HepG2 (cell line): ENCODE measurements around the gene SLC16A3. TPM values are rescaled to one million over a fixed set of nuclear protein-coding genes. Genes with fewer than 3 reads are reported as not detected.

Source experiments
- AGO2 ChIP-seq: fragments of 200-400 bp; formaldehyde crosslinking; optimal IDR thresholded peaks from 2 replicates; pipeline ENCODE3; 2017; ENCODE audit warnings: mild to moderate bottlenecking, low read depth, low read length, moderate library complexity
- CTCF ChIP-seq: sonication (generic); formaldehyde crosslinking; IDR thresholded peaks from 2 replicates; pipeline ENCODE4 v1.5.0; 2020; ENCODE audit warnings: mild to moderate bottlenecking, missing genetic modification reagents, moderate library complexity
- GATAD2A ChIP-seq: IDR thresholded peaks from 2 replicates; pipeline ENCODE4 v1.6.1; 2016
- MATR3 ChIP-seq: sonication (generic); formaldehyde crosslinking; IDR thresholded peaks from 2 replicates; pipeline ENCODE4 v1.4.0; 2020; ENCODE audit warnings: missing genetic modification reagents
- MLLT10 ChIP-seq: sonication (generic); formaldehyde crosslinking; IDR thresholded peaks from 2 replicates; pipeline ENCODE4 v1.4.0; 2020; ENCODE audit warnings: missing genetic modification reagents
- NCOA2 ChIP-seq: sonication (generic); formaldehyde crosslinking; IDR thresholded peaks from 2 replicates; pipeline ENCODE4 v1.8.0; 2022; ENCODE audit warnings: inconsistent platforms
- NFE2 ChIP-seq: sonication (generic); formaldehyde crosslinking; IDR thresholded peaks from 2 replicates; pipeline ENCODE4 v1.4.0; 2020; ENCODE audit warnings: missing genetic modification reagents
- RFXANK ChIP-seq: IDR thresholded peaks from 2 replicates; pipeline ENCODE4 v1.6.1; 2016
- SRSF4 ChIP-seq: fragments of 200-400 bp; formaldehyde crosslinking; IDR thresholded peaks from one replicate; pipeline ENCODE4 v1.6.1; 2018; ENCODE audit warnings: mild to moderate bottlenecking, low read depth, low read length, moderate library complexity; ENCODE audit not compliant: poor library complexity, severe bottlenecking
- STAG1 ChIP-seq: sonication (generic); formaldehyde crosslinking; IDR thresholded peaks from 2 replicates; pipeline ENCODE4 v1.4.0; 2020; ENCODE audit warnings: missing genetic modification reagents
- TEF ChIP-seq: sonication (generic); formaldehyde crosslinking; IDR thresholded peaks from 2 replicates; pipeline ENCODE4 v1.5.0; 2020; ENCODE audit warnings: missing genetic modification reagents
- TERF1 ChIP-seq: sonication (generic); formaldehyde crosslinking; IDR thresholded peaks from 2 replicates; pipeline ENCODE4 v1.8.0; 2022; ENCODE audit warnings: mild to moderate bottlenecking, missing genetic modification reagents, moderate library complexity
- TOE1 ChIP-seq: sonication (generic); formaldehyde crosslinking; IDR thresholded peaks from 2 replicates; pipeline ENCODE4 v1.4.0; 2020; ENCODE audit warnings: mild to moderate bottlenecking, missing genetic modification reagents
- ZBTB40 ChIP-seq, 2 experiments: fragments of 450-650 bp in 1 of 2; sonication (generic) in 1 of 2; formaldehyde crosslinking in 1 of 2; IDR thresholded peaks; 2 replicates each; pipeline versions ENCODE4 v1.6.1 to v1.8.0; 2016 to 2022; ENCODE audit warnings: antibody characterized with exemption in 1 of 2, mild to moderate bottlenecking in 1 of 2, missing genetic modification reagents in 1 of 2
- ZFP90 ChIP-seq: sonication (generic); formaldehyde crosslinking; IDR thresholded peaks from 2 replicates; pipeline ENCODE4 v1.8.0; 2022; ENCODE audit warnings: missing genetic modification reagents, mild to moderate bottlenecking, inconsistent platforms, borderline replicate concordance
- ZNF766 ChIP-seq: sonication (generic); formaldehyde crosslinking; IDR thresholded peaks from 2 replicates; pipeline ENCODE4 v1.5.0; 2020; ENCODE audit warnings: missing genetic modification reagents, borderline replicate concordance
- polyA plus RNA-seq, 8 experiments: library from polyadenylated mRNA; depleted of rRNA in 3 of 8; stranded (reverse) in 7 of 8; unstranded in 1 of 8; fragments of >200 nt; fragmentation: Illumina TruSeq in 4 of 8; extraction: Trizol in 4 of 8; gene quantifications; 2 replicates each; pipeline versions ENCODE4 v1.2.1 to v1.2.3, GENCODE V29; 2011 to 2016; ENCODE audit warnings: low read depth in 4 of 8, missing spikeins in 1 of 8, mixed read lengths in 1 of 8; ENCODE audit not compliant: insufficient read depth in 1 of 8
- total RNA-seq, 5 experiments: library from RNA; depleted of rRNA; stranded (reverse); fragments of >200 nt; fragmentation: Illumina TruSeq; extraction: Trizol; gene quantifications; 2 replicates each; pipeline ENCODE4 v1.2.3, GENCODE V29; 2016; ENCODE audit warnings: low read depth in 1 of 5

The SLC16A3 gene
- total and polyA plus RNA-seq, 2 of the 13 experiments (the other 11 are each of a cell fraction or from before 2014, with no cell fraction given), result 242 to 349 TPM

- TF ChIP-seq ZBTB40 (IDR thresholded peaks at IDR 0.05) (no peak), ZBTB40 (CRISPR knock-in tag; IDR thresholded peaks at IDR 0.05) (no peak), TEF (no peak), MATR3 (CRISPR knock-in tag) (no peak), CTCF (CRISPR knock-in tag) (0 out of 2 replicates have a peak, but pooled peaks have one; percentile 20), SRSF4 (no peak), AGO2 (peak; percentile 65), NFE2 (no peak), NCOA2 (CRISPR knock-in tag) (no peak), GATAD2A (CRISPR knock-in tag) (0 out of 2 replicates have a peak, but pooled peaks have one; percentile 21), STAG1 (CRISPR knock-in tag) (peak; percentile 24), TOE1 (CRISPR knock-in tag) (no peak), MLLT10 (CRISPR knock-in tag) (no peak), TERF1 (CRISPR knock-in tag) (no peak), ZNF766 (CRISPR knock-in tag) (no peak), RFXANK (CRISPR knock-in tag) (no peak), ZFP90 (no peak)
These were observed 40.6 kb upstream of the SLC16A3 start (continued) for GRCh38 chr17:82188001-82188961.
